Placental epithelial cell (primary cell): ENCODE results near the gene AKAP8. TPM values are rescaled to one million over a fixed set of nuclear protein-coding genes. Genes with fewer than 3 reads are reported as not detected.

Experiments
- small RNA-seq: library from RNA; depleted of rRNA; stranded (forward); fragments of <200 nt; gene quantifications from one replicate; pipeline ENCODE3, GENCODE V24; 2012
- total RNA-seq: library from RNA; depleted of rRNA; stranded (reverse); fragments of >200 nt; gene quantifications from 2 replicates; pipeline ENCODE4 v1.2.3, GENCODE V29; 2012

The AKAP8 gene
- 23.9 and 27.5 TPM in 2 replicates for total RNA-seq

DNA sequence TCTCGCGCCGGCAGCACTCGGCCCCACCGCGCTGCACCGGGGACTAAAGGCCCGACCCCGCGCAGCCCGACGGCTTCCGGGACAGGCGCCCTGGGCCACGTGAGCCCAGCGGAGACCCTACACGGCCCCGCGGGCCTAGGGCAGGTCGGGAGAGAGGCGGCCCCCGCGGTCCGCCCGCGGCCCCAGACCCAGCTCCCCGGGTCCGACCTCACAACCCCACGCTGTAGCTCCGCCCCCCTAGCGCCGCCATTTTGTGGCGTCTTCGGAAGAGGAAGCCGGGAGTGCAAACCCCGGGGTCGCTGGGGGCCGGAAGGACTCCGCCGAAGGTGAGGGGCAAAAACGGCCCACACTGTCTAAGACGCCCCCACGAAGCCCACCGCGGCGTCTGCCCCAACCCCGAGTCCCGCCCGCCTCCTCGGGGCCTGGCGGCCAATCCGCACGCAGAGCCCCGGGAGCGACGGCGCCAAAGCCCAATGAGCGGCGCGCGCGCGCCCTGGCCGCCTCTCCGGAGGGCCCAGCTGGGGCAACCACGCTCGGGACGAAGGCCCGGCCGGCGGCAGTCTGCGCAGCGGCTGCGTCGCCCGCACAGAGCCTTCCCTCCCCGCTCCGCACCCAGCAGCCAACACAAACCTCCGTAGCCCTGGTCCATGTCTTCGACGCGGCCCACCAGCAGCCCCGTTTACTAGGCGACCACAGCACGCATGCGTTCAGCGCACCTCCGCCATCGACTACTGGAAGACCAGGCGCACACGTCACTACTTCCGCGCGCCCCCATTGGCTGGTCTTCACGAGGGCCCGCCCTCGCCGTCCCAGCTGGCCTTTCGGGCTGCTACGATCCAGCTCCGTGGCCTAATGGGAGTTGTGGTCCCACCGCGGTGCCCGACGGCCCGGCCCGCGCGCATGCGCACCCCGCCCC is at the start of gene AKAP8:
TSS of gene AKAP8 (minus strand) at position 705 of the 916 bp plus-strand sequence. CDS start at position 649, 56 bp downstream.

DNA sequence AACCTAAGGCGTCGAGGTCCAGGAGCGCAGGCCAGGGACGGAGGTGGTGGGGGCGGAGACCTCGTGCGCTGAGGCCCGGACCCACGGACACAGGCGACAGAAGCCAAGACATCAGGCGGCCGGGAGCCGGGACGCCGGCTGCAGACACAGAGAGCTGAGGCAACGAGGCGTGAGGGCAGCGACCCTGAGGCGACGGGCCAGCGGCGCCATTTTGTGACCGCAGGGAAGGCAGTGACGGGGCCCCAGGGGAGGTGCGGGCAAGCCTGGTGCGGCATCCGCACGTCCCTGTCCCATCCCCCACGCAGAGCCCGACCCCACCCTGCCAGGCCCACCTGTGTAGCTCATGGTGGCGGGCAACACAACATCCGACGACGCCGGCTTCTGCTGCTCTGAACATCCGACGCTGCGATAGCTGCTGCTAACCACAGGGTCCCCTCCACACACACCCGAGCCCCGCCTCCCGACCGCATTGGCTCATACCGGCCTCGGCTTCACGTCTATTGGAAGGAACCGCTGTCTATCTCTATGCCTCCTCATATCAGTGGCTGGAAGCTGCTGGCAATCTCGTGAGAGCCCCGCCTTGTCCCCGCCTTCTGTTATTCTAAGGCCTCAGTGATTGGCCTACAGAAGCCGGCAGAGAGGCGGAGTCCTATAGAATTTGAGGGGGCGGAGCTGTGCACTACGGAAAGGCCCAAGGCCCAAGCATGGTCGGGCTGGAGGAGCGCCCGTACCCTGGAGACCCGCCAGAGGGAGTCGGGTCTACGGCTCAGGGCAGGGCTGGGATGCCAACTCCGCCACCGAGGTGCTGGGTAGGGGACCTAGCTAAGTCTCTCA is 39.2 kb upstream of the AKAP8 start, which contains the start of gene AKAP8L:
TSS of gene AKAP8L (minus strand) at position 410 of the 834 bp plus-strand sequence. CDS start at position 345, 65 bp downstream.

GRCh38 chr19:15332311-15332996 is 47.1 kb downstream of the AKAP8 start, which contains the start of gene BRD4:
BRD4 (minus strand) TSS chr19:15332539; CDS start chr19:15273099, 59,440 bp downstream.

Small RNA genes within 50 kb of the gene (small RNA-seq; reads per million reads assigned to genes)
- not detected for gene AC005776.1

Other genes with a start within 250 kb of the AKAP8 start
- 0.43 and 1.6 TPM in 2 replicates for gene NOTCH3, start 178.8 kb downstream of the AKAP8 start, total RNA-seq
- 0.11 TPM in 1 of 2 replicates, not detected in the other for gene EPHX3, start 147.3 kb downstream of the AKAP8 start, total RNA-seq
- 26.8 and 28.7 TPM in 2 replicates for gene BRD4, start 47.2 kb downstream of the AKAP8 start, total RNA-seq
- 49.5 and 64.7 TPM in 2 replicates for gene AKAP8L, start 39.2 kb upstream of the AKAP8 start, total RNA-seq
- 13.3 and 14.6 TPM in 2 replicates for gene WIZ, start 70.2 kb upstream of the AKAP8 start, total RNA-seq
- 0.39 TPM in 1 of 2 replicates, not detected in the other for gene RASAL3, start 84.8 kb upstream of the AKAP8 start, total RNA-seq
- not detected in 2 replicates for gene PGLYRP2, start 99.7 kb upstream of the AKAP8 start, total RNA-seq
- gene CYP4F22, start 128.7 kb upstream of the AKAP8 start, total RNA-seq = not detected in 2 replicates
- not detected in 2 replicates for gene CYP4F8, start 235.4 kb upstream of the AKAP8 start, total RNA-seq